GM21737 (cell line): Measurements from ENCODE around the gene BTNL9.
"Not testable (repeated sequence)": the region's sequence is repeated elsewhere in the genome, so short reads cannot be mapped to it uniquely, and the experiment has no call there.

Experiments used
- ATAC-seq: cut with Tn5 transposase; IDR thresholded peaks from one replicate; pipeline ENCODE4 v1.9.1; 2021; ENCODE audit warnings: mild to moderate bottlenecking, moderate library complexity; ENCODE audit not compliant: unreplicated experiment

The BTNL9 gene

GRCh38 chr5:181042036-181042713 lies 2.1 kb downstream of the BTNL9 start:
- ATAC-seq: no peak

- ATAC-seq: no peak
These were observed 2.7 kb downstream of the BTNL9 start for GRCh38 chr5:181042722-181043121.

GRCh38 chr5:181043285-181044092 lies 3.4 kb downstream of the BTNL9 start:
- no peak for ATAC-seq

GRCh38 chr5:181044093-181044599 lies 4.1 kb downstream of the BTNL9 start:
- no peak for ATAC-seq

GRCh38 chr5:181044662-181045305 lies 4.7 kb downstream of the BTNL9 start:
- no peak for ATAC-seq

- ATAC-seq: no peak
These were observed 5.2 kb downstream of the BTNL9 start for GRCh38 chr5:181045316-181045715.

GRCh38 chr5:181045857-181046256 lies 5.8 kb downstream of the BTNL9 start:
- not testable (repeated sequence) for ATAC-seq

GRCh38 chr5:181047288-181047687 lies 7.2 kb downstream of the BTNL9 start:
- ATAC-seq: no peak

GRCh38 chr5:181047921-181048320 lies 7.9 kb downstream of the BTNL9 start:
- no peak for ATAC-seq

- ATAC-seq: no peak
These were observed 9.9 kb downstream of the BTNL9 start for GRCh38 chr5:181050016-181050415.

- no peak for ATAC-seq
These were observed 12.0 kb downstream of the BTNL9 start for GRCh38 chr5:181051841-181052671.

GRCh38 chr5:181052672-181053487 lies 12.8 kb downstream of the BTNL9 start:
- no peak for ATAC-seq

GRCh38 chr5:181053488-181054121 lies 13.5 kb downstream of the BTNL9 start:
- ATAC-seq: no peak

GRCh38 chr5:181054138-181054537 lies 14.1 kb downstream of the BTNL9 start:
- no peak for ATAC-seq

- no peak for ATAC-seq
These were observed 14.9 kb downstream of the BTNL9 start for GRCh38 chr5:181054871-181055459.

GRCh38 chr5:181056431-181056830 lies 16.4 kb downstream of the BTNL9 start:
- ATAC-seq: no peak

- ATAC-seq: no peak
These were observed 18.3 kb downstream of the BTNL9 start for GRCh38 chr5:181058321-181058720.

GRCh38 chr5:181058786-181059296 lies 18.8 kb downstream of the BTNL9 start:
- ATAC-seq: no peak
